Neural cell (in vitro differentiated cells): ENCODE results near the gene RXFP3. TPM values are rescaled to one million over a fixed set of nuclear protein-coding genes. Genes with fewer than 3 reads are reported as not detected.

ENCODE experiments used
- H2AFZ ChIP-seq: fragments of 200-600, 300-800 bp; sonication (generic), shearing (Covaris generic); 2 replicates; pipeline ENCODE4 v1.6.0; 2014; ENCODE audit warnings: low read depth, mild to moderate bottlenecking, antibody characterized with exemption, low read length, moderate library complexity
- H3F3A ChIP-seq: fragments of 200-600 bp; shearing (Covaris generic); 2 replicates; pipeline ENCODE4 v1.6.1; 2016; ENCODE audit warnings: mild to moderate bottlenecking, moderate library complexity, mixed read lengths, antibody characterized with exemption, low read length; ENCODE audit not compliant: insufficient read depth, poor library complexity, severe bottlenecking
- H3K27ac ChIP-seq: fragments of 200-600, 300-800 bp; sonication (generic), shearing (Covaris generic); 2 replicates; pipeline ENCODE4 v1.5.1; 2014; ENCODE audit warnings: mild to moderate bottlenecking, low read length, moderate library complexity
- H3K27me3 ChIP-seq: fragments of 300-800, 200-600 bp; sonication (generic), shearing (Covaris generic); 2 replicates; pipeline ENCODE4 v1.6.0; 2014; ENCODE audit warnings: mild to moderate bottlenecking, low read depth, low read length, moderate library complexity; ENCODE audit not compliant: insufficient read depth
- H3K36me3 ChIP-seq: fragments of 300-800, 200-600 bp; sonication (generic), shearing (Covaris generic); 2 replicates; pipeline ENCODE4 v1.5.1; 2014; ENCODE audit warnings: mild to moderate bottlenecking, antibody characterized with exemption, low read length, moderate library complexity; ENCODE audit not compliant: insufficient read depth
- H3K4me2 ChIP-seq: fragments of 300-800, 200-600 bp; sonication (generic), shearing (Covaris generic); 2 replicates; pipeline ENCODE4 v1.6.0; 2014; ENCODE audit warnings: mild to moderate bottlenecking, low read length
- H3K4me3 ChIP-seq: fragments of 300-800, 200-600 bp; sonication (generic), shearing (Covaris generic); 2 replicates; pipeline ENCODE4 v1.5.1; 2014; ENCODE audit warnings: mild to moderate bottlenecking, low read length, moderate library complexity
- H3K79me2 ChIP-seq: fragments of 200-600 bp; shearing (Covaris generic); replicated peaks from 2 replicates; pipeline ENCODE4 v1.6.0; 2014; ENCODE audit warnings: mild to moderate bottlenecking, low read length, moderate library complexity; ENCODE audit not compliant: insufficient read depth
- H3K9ac ChIP-seq: fragments of 300-800, 200-600 bp; sonication (generic), shearing (Covaris generic); 2 replicates; pipeline ENCODE4 v1.6.1; 2016; ENCODE audit warnings: mild to moderate bottlenecking, low read length, mixed read lengths
- H3K9me2 ChIP-seq: fragments of 200-600 bp; shearing (Covaris generic); 2 replicates; pipeline ENCODE4 v1.6.1; 2016; ENCODE audit warnings: mild to moderate bottlenecking, low read length, mixed read lengths; ENCODE audit not compliant: insufficient read depth
- H3K9me3 ChIP-seq: fragments of 200-600, 300-800 bp; sonication (generic), shearing (Covaris generic); 2 replicates; pipeline ENCODE4 v1.6.1; 2016; ENCODE audit warnings: mild to moderate bottlenecking, mixed run types, low read length, moderate library complexity, mixed read lengths
- H4K20me1 ChIP-seq: fragments of 200-600 bp; shearing (Covaris generic); 2 replicates; pipeline ENCODE4 v1.6.1; 2016; ENCODE audit warnings: mild to moderate bottlenecking, mixed run types; ENCODE audit not compliant: insufficient read depth
- CTCF ChIP-seq: fragments of 450-650 bp; IDR thresholded peaks from 2 replicates; pipeline ENCODE4 v1.5.1; 2014; ENCODE audit warnings: antibody characterized with exemption, mild to moderate bottlenecking, moderate library complexity; ENCODE audit not compliant: poor library complexity, severe bottlenecking
- EP300 ChIP-seq: fragments of 450-650 bp; conservative IDR thresholded peaks from 2 replicates; pipeline ENCODE4 v1.6.1; 2014; ENCODE audit warnings: antibody characterized with exemption, mild to moderate bottlenecking, moderate library complexity; ENCODE audit not compliant: poor library complexity, severe bottlenecking
- EZH2 ChIP-seq: fragments of 200-600, 300-800 bp; shearing (Covaris generic), sonication (generic); IDR thresholded peaks from 2 replicates; pipeline ENCODE4 v1.6.1; 2014; ENCODE audit warnings: antibody characterized with exemption, low read length, borderline replicate concordance, mild to moderate bottlenecking; ENCODE audit not compliant: insufficient read depth, poor library complexity, severe bottlenecking
- MXI1 ChIP-seq: fragments of 450-650 bp; conservative IDR thresholded peaks from 2 replicates; pipeline ENCODE4 v1.6.1; 2014; ENCODE audit warnings: antibody characterized with exemption, mild to moderate bottlenecking; ENCODE audit not compliant: poor library complexity, severe bottlenecking
- POLR2AphosphoS5 ChIP-seq: IDR thresholded peaks from 2 replicates; pipeline ENCODE4 v1.6.1; 2012
- RAD21 ChIP-seq: fragments of 450-650 bp; conservative IDR thresholded peaks from 2 replicates; pipeline ENCODE4 v1.6.1; 2014; ENCODE audit warnings: antibody characterized with exemption, mild to moderate bottlenecking, moderate library complexity
- SMC3 ChIP-seq: fragments of 450-650 bp; conservative IDR thresholded peaks from 2 replicates; pipeline ENCODE4 v1.6.1; 2014; ENCODE audit warnings: antibody characterized with exemption, mild to moderate bottlenecking, moderate library complexity; ENCODE audit not compliant: poor library complexity
- TAF1 ChIP-seq: IDR thresholded peaks from 2 replicates; pipeline ENCODE4 v1.6.1; 2012; ENCODE audit warnings: low read depth
- polyA plus RNA-seq: library from polyadenylated mRNA; depleted of rRNA; stranded (reverse); fragments of >200 nt; gene quantifications from 2 replicates; pipeline ENCODE4 v1.2.3, GENCODE V29; 2014
- TF ChIP-seq, protein P1 (sequence below): IDR thresholded peaks from 2 replicates; pipeline ENCODE4 v1.6.1; 2012; ENCODE audit warnings: borderline replicate concordance

The RXFP3 gene
- polyA plus RNA-seq, 1 donor from 2014 or later = not detected

DNA sequence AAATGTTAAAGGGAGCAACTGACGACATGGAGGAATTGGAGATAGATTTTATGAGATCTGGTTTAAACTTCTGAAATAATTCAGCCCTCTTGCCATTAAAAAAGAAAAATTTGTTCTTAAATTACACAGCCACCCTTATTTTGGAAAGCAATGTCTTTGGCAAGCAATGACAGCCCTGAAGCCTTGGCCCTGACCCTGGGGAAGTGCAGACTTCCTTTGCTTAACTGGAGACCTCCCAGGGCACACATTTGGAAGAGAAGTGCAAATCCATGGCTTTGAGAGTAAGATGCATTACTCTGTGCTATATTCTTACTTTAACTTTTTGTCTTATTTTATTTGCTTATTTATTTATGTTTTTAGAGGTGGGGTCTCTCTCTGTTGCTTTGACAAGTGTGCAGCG, 22.0 kb downstream of the RXFP3 start:
- Histone ChIP-seq H3K27ac (no peak overlapping the region), H3K9me2 (no peaks in the 10 kb centered on the region), H3K27me3 (no peaks in the 10 kb centered on the region), H3K4me2 (no peak overlapping the region), H3K4me3 (no peak overlapping the region), H2AFZ (no peak overlapping the region), H3K79me2 (no peaks in the 10 kb centered on the region), H4K20me1 (no peaks in the 10 kb centered on the region), H3K36me3 (no peaks in the 10 kb centered on the region), H3K9ac (no peak overlapping the region), H3K9me3 (peaks cover 7% of the 10 kb centered on the region), H3F3A (no peaks in the 10 kb centered on the region)
- no peak for TF ChIP-seq TAF1
- no peak for TF ChIP-seq POLR2AphosphoS5
- TF ChIP-seq, protein P1, sequence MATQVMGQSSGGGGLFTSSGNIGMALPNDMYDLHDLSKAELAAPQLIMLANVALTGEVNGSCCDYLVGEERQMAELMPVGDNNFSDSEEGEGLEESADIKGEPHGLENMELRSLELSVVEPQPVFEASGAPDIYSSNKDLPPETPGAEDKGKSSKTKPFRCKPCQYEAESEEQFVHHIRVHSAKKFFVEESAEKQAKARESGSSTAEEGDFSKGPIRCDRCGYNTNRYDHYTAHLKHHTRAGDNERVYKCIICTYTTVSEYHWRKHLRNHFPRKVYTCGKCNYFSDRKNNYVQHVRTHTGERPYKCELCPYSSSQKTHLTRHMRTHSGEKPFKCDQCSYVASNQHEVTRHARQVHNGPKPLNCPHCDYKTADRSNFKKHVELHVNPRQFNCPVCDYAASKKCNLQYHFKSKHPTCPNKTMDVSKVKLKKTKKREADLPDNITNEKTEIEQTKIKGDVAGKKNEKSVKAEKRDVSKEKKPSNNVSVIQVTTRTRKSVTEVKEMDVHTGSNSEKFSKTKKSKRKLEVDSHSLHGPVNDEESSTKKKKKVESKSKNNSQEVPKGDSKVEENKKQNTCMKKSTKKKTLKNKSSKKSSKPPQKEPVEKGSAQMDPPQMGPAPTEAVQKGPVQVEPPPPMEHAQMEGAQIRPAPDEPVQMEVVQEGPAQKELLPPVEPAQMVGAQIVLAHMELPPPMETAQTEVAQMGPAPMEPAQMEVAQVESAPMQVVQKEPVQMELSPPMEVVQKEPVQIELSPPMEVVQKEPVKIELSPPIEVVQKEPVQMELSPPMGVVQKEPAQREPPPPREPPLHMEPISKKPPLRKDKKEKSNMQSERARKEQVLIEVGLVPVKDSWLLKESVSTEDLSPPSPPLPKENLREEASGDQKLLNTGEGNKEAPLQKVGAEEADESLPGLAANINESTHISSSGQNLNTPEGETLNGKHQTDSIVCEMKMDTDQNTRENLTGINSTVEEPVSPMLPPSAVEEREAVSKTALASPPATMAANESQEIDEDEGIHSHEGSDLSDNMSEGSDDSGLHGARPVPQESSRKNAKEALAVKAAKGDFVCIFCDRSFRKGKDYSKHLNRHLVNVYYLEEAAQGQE = no peak
- no peak for TF ChIP-seq EZH2
- TF ChIP-seq MXI1 = no peak

DNA sequence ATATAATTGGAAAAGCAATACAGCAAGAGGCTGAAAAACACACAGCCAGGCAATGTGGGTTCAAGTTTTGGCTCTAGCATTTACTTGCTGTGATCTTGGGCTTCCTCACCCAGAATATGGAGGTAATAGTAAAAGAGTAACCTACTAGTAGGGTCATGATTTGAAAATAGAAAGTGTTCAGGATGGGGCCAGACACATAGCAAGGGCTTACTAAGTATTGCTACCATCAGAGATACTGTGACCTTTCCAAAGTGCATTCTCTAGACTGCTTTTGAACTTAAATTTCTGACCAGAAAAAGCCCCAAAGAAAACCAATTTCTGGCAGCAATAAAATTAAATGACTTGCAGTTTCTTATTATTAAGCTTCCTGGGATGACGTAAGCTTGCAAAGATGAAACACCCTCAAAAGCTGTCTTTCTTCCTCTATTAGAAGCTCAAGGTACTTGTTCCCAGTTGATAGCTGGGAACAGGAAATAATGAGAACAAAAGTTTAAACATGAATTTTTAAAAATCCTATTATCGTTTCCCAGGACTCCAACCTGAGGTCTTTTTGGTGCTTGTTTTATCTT, 28.0 kb downstream of the RXFP3 start:
- H4K20me1 ChIP-seq = no peaks in the 10 kb centered on the region
- H3K9me2 ChIP-seq = no peaks in the 10 kb centered on the region
- H3K9me3 ChIP-seq = no peaks in the 10 kb centered on the region
- no peak overlapping the region for H3K4me2 ChIP-seq
- no peak overlapping the region for H3K4me3 ChIP-seq
- H3F3A ChIP-seq = no peaks in the 10 kb centered on the region
- no peak overlapping the region for H3K27ac ChIP-seq
- no peaks in the 10 kb centered on the region for H3K36me3 ChIP-seq
- no peak for TF ChIP-seq EP300
- TF ChIP-seq, protein P1 = no peak
- no peak for TF ChIP-seq EZH2
- no peak for TF ChIP-seq MXI1
- no peak for TF ChIP-seq SMC3
- no peak for TF ChIP-seq RAD21
- no peak for TF ChIP-seq TAF1
- TF ChIP-seq POLR2AphosphoS5 = no peak
- no peak for TF ChIP-seq CTCF
- H3K9ac ChIP-seq = no peak overlapping the region
- H2AFZ ChIP-seq = no peak overlapping the region
- no peaks in the 10 kb centered on the region for H3K79me2 ChIP-seq
- H3K27me3 ChIP-seq = no peaks in the 10 kb centered on the region
